Skeletal muscle satellite cell (primary cell): ENCODE data around the gene PLBD1. TPM values are rescaled to one million over a fixed set of nuclear protein-coding genes. Genes with fewer than 3 reads are reported as not detected.

Experiments
- H3K27me3 ChIP-seq: 2 replicates; pipeline ENCODE4 v1.7.0; 2013; ENCODE audit warnings: low read length; ENCODE audit not compliant: control insufficient read depth, insufficient read depth
- H3K36me3 ChIP-seq: 2 replicates; pipeline ENCODE4 v1.7.0; 2013; ENCODE audit warnings: mild to moderate bottlenecking, control low read depth, low read length; ENCODE audit not compliant: insufficient read depth
- H3K4me1 ChIP-seq: 2 replicates; pipeline ENCODE4 v1.7.0; 2013; ENCODE audit warnings: low read length; ENCODE audit not compliant: control insufficient read depth, insufficient read depth
- H3K4me2 ChIP-seq: 2 replicates; pipeline ENCODE4 v1.7.0; 2013; ENCODE audit warnings: mild to moderate bottlenecking, low read length
- H3K4me3 ChIP-seq: 2 replicates; pipeline ENCODE4 v1.7.0; 2013; ENCODE audit warnings: low read length
- H3K9ac ChIP-seq: 2 replicates; pipeline ENCODE4 v1.7.0; 2013; ENCODE audit warnings: mild to moderate bottlenecking, low read depth, low read length, moderate library complexity
- H3K9me3 ChIP-seq: replicated peaks from 2 replicates; pipeline ENCODE4 v1.7.0; 2013; ENCODE audit warnings: mild to moderate bottlenecking, control low read depth, low read length
- total RNA-seq: library from RNA; depleted of rRNA; stranded (reverse); fragments of >200 nt; gene quantifications from 2 replicates; pipeline ENCODE4 v1.2.3, GENCODE V29; 2012; rRNA removed

Gene PLBD1, protein sequence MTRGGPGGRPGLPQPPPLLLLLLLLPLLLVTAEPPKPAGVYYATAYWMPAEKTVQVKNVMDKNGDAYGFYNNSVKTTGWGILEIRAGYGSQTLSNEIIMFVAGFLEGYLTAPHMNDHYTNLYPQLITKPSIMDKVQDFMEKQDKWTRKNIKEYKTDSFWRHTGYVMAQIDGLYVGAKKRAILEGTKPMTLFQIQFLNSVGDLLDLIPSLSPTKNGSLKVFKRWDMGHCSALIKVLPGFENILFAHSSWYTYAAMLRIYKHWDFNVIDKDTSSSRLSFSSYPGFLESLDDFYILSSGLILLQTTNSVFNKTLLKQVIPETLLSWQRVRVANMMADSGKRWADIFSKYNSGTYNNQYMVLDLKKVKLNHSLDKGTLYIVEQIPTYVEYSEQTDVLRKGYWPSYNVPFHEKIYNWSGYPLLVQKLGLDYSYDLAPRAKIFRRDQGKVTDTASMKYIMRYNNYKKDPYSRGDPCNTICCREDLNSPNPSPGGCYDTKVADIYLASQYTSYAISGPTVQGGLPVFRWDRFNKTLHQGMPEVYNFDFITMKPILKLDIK
- total RNA-seq: 0.66 and 1.3 TPM in 2 replicates

DNA sequence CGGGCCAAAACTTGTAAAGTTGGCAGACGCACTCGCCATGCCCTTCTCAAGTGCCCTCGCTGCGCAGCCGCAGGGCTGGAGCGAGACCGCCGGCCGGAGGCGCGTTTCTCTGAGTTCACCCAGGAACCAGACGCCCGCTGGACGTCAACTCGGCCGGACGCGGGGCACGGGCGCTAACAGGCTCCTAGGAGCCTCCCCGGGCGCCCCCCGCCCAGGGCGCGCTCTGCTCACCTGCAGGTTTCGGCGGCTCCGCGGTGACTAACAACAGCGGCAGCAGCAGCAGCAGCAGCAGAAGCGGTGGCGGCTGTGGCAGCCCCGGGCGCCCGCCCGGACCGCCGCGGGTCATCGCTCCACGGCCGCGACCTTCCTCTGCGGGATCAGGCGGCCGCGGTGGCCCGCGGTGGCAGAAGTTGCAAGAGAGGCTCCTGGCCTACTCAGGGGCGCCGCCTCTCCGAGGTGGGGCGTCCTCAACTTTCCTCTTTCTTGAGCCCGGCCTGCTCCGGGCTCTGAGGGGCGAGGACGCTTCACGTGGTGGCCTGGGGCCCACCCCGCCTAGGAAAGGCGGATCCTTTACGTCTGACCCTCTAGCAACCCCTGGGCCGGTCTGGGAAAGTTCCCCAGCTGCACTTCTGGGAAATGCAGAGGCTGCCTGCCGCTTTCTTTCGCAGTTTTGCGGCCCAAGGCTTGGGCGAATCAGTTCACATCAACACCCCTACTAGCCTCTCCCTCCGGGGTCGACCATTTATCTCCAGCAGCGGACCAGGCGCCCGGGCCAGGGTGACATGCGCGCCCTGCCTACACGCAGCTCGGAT, at the start of gene PLBD1:
Gene PLBD1, minus strand, starts transcription at position 533 of the 812 bp plus-strand sequence. Its CDS starts 187 bp downstream, at position 346.
- Histone ChIP-seq H3K9me3 (no peaks in the 10 kb centered on the region), H3K27me3 (no peaks in the 10 kb centered on the region), H3K36me3 (no peaks in the 10 kb centered on the region), H3K4me1 (no peaks in the 10 kb centered on the region), H3K9ac (peak within 1 kb of the TSS; percentile 53), H3K4me3 (peak within 1 kb of the TSS; percentile 70), H3K4me2 (peak within 1 kb of the TSS; percentile 83)

DNA sequence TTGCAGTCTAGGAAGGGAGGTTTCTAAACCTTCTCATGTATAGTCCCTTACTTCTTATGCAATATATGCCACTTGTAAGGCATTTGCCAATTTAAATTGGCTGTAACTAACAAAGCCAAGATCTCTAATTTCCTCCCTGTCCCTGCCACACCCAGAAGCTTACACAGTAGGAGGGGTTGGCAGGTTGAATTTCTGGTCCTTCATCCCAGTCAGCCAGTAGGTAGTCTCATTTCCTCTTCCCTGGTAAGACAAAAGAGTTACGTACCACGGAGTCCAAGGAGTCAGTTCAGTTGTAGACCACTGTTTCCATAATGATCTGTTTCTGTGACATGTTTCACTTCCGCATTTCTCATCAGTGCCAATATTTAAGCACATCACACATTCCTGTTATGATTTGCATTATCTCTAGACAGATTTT, 47.0 kb upstream of the PLBD1 start:
- Histone ChIP-seq H3K4me3 (no peak overlapping the region), H3K36me3 (no peaks in the 10 kb centered on the region), H3K4me2 (no peak overlapping the region), H3K9me3 (no peaks in the 10 kb centered on the region), H3K9ac (no peak overlapping the region), H3K27me3 (no peaks in the 10 kb centered on the region), H3K4me1 (no peaks in the 10 kb centered on the region)

DNA sequence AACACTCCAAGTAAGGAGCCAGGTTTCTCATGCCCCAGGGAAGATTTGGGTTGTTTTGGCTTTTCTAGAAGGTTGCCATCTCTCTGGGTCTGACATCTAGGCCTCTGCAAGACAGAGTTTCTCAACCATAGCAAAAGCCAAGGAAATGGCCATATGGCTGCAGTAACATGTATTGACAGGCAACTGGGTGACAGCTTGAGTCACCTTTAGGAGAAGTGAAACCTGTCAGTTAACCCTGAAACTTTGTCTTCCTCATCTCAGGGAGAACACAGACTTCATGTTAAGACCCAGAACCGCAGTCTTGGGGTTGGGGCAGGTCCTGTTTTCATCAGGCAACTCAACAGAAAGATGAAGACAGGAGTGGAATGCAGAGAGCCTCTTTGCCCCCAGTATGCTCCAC, 46.0 kb upstream of the PLBD1 start:
- no peaks in the 10 kb centered on the region for H3K4me1 ChIP-seq
- H3K36me3 ChIP-seq: no peaks in the 10 kb centered on the region
- no peaks in the 10 kb centered on the region for H3K9me3 ChIP-seq
- no peaks in the 10 kb centered on the region for H3K27me3 ChIP-seq
- no peak overlapping the region for H3K9ac ChIP-seq
- H3K4me2 ChIP-seq: no peak overlapping the region
- no peak overlapping the region for H3K4me3 ChIP-seq

DNA sequence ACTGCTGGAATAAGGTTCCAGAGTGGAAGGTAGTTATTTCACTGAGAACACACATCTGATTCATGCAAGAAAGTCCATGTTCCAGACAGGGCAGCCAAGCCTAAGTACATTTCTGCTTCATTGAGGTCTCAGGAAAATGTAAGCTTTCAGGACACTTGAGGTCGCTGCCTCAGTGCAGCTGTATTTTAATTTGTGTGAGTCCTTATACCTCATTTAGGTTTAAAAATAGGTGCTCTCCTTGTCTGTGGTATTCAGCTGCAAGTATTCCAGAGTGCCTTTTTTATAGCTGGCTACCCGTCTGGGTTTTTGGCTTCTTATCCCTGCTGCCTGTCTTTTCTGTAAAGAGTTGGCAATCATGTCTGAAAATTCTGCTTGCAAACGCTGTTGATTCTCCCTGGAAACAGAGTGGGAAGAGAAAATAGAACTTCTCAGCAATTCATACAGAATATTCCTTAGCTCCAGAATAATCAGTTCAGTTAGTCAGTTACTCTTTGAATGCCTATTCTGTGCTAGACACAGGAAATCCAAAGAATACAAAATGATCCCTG, 45.3 kb upstream of the PLBD1 start:
- H3K4me3 ChIP-seq: no peak overlapping the region
- H3K9ac ChIP-seq: no peak overlapping the region
- H3K4me1 ChIP-seq: no peaks in the 10 kb centered on the region
- H3K27me3 ChIP-seq: no peaks in the 10 kb centered on the region
- no peaks in the 10 kb centered on the region for H3K9me3 ChIP-seq
- no peaks in the 10 kb centered on the region for H3K36me3 ChIP-seq
- no peak overlapping the region for H3K4me2 ChIP-seq

DNA sequence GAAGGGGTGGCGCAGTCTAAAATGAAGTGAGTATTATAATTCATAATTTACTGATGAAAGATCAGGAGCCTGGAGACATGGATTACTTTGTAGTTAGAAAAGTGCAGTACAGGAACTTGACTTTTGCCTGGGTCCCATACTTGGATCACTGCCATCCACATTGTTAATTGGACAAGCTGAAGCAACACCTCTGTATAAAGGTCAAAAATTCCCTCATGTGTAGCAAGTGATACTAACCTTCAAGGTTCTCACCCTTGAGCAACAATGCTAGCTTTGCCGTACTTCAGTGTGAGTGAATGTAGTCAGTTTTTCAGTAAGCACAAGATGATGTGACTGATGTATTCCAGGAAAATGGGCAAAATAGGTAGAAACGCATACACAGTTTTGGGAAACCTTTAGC, 44.6 kb upstream of the PLBD1 start:
- no peak overlapping the region for H3K4me2 ChIP-seq
- no peaks in the 10 kb centered on the region for H3K9me3 ChIP-seq
- H3K36me3 ChIP-seq: no peaks in the 10 kb centered on the region
- no peak overlapping the region for H3K9ac ChIP-seq
- H3K4me3 ChIP-seq: no peak overlapping the region
- no peaks in the 10 kb centered on the region for H3K4me1 ChIP-seq
- no peaks in the 10 kb centered on the region for H3K27me3 ChIP-seq

DNA sequence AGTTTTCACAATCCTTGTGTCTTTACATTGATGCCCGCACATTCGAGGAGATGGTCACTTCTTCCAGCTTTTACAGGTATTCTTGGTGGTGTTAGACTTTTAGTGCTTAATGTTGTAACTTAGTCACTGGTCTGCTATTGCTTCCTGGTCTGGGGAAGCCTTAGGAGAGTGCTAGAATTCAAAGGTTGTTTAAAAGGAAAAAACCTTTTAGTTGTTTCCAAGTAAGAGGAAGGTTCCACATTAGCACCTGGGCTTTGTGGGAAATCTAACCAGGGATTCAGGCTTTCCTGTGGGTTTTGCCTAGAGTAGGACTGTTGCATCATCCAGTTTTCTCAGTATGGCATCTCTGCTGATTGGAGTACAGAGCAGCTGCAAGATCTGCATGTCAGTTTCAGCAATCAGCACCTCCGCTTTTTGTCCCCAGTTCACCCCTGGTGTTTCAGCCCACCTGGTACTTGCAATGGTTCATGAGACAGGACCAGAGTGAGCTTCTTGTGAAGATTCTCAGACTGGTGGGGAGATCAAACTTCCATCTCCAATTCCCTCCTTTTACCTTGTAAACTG, 44.0 kb upstream of the PLBD1 start:
- Histone ChIP-seq H3K9ac (no peak overlapping the region), H3K36me3 (no peaks in the 10 kb centered on the region), H3K27me3 (no peaks in the 10 kb centered on the region), H3K9me3 (no peaks in the 10 kb centered on the region), H3K4me3 (no peak overlapping the region), H3K4me1 (no peaks in the 10 kb centered on the region), H3K4me2 (no peak overlapping the region)

DNA sequence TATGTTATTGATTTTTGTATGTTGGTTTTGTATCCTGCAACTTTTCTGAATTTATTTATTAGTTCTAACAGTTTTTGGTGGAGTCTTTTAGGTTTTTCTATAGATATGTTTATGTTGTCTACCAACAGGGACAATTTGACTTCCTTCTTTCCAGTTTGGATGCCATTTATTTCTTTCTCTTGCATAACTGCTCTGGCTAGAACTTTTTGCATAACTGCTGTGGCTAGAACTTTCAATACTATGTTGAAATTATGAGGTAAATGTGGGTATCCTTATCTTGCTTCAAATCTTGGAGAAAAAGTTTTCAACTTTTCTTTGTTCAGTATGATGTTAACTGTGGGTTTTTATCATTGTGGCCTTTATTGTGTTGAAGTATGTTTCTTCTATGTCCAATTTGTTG, 39.9 kb upstream of the PLBD1 start:
- H3K36me3 ChIP-seq: no peaks in the 10 kb centered on the region
- no peaks in the 10 kb centered on the region for H3K4me1 ChIP-seq
- no peaks in the 10 kb centered on the region for H3K9me3 ChIP-seq
- H3K4me2 ChIP-seq: no peak overlapping the region
- H3K9ac ChIP-seq: no peak overlapping the region
- no peaks in the 10 kb centered on the region for H3K27me3 ChIP-seq
- H3K4me3 ChIP-seq: no peak overlapping the region

DNA sequence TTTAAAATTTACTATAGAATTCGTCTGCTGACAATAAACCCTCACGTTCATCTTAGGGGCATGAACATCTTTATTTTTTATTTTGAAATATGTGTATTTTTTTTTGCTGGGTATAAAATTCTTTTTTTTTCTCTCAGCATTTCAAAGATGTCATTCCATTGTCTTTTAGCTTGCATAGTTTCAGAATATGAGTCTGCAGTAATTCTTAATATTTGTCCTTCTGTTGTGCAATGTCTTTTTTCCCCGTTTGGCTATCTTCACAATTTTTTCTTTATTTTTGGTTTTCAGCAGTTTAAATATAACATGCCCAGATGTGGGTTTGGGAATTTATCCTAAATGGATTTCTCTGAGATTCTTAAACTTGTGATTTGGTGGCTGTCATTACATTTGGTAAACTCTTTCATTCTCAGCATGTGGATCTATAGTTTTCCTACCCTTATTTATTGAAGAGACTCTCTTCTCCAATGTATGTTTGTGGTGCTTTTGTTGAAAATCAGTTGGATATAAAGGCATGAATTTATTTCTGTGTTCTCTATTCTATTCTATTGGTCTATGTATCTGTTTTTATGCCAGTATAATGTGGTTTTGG, 37.8 kb upstream of the PLBD1 start:
- no peaks in the 10 kb centered on the region for H3K4me1 ChIP-seq
- H3K4me2 ChIP-seq: no peak overlapping the region
- no peak overlapping the region for H3K9ac ChIP-seq
- H3K27me3 ChIP-seq: no peaks in the 10 kb centered on the region
- H3K9me3 ChIP-seq: no peaks in the 10 kb centered on the region
- H3K36me3 ChIP-seq: no peaks in the 10 kb centered on the region
- no peak overlapping the region for H3K4me3 ChIP-seq

DNA sequence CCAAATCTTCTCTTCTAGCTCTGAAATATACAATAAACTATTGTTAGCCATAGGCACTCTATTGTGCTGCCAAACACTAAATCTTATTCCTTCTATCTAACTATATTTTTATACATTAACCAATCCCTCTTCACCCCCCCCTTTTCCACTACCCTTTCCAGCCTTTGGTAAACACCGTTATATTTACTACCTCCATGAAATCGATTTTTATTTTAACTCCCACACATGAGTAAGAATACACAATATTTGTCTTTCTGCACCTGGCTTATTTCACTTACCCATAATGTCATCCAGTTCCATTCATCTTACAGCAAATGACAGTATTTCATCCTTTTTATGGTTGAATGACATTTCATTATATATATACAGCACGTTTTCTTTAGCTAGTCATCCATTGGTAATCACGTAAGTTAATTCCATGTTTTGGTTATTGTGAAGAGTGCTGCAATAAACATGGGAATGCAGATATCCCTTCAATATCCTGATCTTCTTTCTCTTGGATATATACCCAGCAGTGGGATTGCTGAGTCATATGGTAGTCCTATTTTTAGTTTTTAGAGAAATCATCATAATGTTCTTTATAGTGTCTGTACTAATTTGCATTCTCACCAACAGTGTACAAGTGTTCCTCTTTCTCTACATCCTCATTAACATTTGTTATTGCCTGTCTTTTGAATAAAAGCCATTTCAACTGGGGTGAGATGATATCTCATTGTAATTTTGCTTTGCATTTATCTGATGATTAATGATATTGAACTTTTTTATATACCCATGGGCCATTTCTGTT, 34.2 kb upstream of the PLBD1 start:
- Histone ChIP-seq H3K27me3 (no peaks in the 10 kb centered on the region), H3K4me2 (no peak overlapping the region), H3K9ac (no peak overlapping the region), H3K36me3 (no peaks in the 10 kb centered on the region), H3K4me1 (no peaks in the 10 kb centered on the region), H3K9me3 (no peaks in the 10 kb centered on the region), H3K4me3 (no peak overlapping the region)

DNA sequence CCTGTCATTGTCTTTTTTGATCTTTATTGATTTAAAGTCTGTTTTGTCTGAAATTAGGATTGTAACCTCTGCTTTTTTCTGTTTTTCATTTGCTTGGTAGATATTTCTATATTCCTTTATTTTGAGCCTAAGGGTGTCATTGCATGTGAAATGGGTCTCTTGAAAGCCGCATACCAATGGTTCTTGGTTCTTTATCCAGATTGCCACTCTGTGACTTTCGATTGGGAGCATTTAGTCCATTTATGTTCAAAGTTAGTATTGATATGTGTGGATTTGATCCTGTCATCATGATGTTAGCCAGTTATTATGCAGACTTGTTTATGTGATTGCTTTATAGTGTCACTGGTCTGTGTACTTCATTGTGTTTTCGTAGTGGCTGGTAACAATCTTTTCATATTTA, 29.8 kb upstream of the PLBD1 start:
- no peaks in the 10 kb centered on the region for H3K9me3 ChIP-seq
- no peaks in the 10 kb centered on the region for H3K27me3 ChIP-seq
- no peaks in the 10 kb centered on the region for H3K36me3 ChIP-seq
- H3K4me2 ChIP-seq: no peak overlapping the region
- no peak overlapping the region for H3K9ac ChIP-seq
- no peak overlapping the region for H3K4me3 ChIP-seq
- no peaks in the 10 kb centered on the region for H3K4me1 ChIP-seq
